ENCODE measurements around the gene KLF18.

Gene KLF18

DNA sequence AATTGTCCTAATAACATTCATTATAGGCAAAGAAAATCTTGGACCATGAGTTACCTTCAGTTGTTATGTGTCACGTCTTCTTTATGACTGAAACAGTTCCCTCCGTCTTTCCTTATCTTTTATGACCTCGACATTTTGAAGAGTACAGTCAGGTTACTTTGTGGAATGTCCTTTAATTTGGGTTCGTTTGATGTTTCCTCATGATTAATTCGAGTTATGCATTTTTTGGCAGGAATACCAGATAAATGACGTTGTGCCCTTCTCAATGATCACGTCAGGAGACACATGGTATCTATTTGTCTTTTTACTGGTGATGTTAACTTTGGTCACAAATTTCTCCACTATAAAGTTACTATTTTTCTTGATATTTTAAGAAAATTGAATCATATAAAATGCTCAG is 40.1 kb downstream of the KLF18 start:
- TF ChIP-seq, protein P1, sequence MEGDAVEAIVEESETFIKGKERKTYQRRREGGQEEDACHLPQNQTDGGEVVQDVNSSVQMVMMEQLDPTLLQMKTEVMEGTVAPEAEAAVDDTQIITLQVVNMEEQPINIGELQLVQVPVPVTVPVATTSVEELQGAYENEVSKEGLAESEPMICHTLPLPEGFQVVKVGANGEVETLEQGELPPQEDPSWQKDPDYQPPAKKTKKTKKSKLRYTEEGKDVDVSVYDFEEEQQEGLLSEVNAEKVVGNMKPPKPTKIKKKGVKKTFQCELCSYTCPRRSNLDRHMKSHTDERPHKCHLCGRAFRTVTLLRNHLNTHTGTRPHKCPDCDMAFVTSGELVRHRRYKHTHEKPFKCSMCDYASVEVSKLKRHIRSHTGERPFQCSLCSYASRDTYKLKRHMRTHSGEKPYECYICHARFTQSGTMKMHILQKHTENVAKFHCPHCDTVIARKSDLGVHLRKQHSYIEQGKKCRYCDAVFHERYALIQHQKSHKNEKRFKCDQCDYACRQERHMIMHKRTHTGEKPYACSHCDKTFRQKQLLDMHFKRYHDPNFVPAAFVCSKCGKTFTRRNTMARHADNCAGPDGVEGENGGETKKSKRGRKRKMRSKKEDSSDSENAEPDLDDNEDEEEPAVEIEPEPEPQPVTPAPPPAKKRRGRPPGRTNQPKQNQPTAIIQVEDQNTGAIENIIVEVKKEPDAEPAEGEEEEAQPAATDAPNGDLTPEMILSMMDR (conservative IDR thresholded peaks at IDR 0.05; ENCODE audit: low read depth, low read length), result no peak
- DNase-seq (ENCODE audit: low read depth), result no peak
- H3K4me3 ChIP-seq (ENCODE audit: low read depth, low read length), result no peak overlapping the region

DNA sequence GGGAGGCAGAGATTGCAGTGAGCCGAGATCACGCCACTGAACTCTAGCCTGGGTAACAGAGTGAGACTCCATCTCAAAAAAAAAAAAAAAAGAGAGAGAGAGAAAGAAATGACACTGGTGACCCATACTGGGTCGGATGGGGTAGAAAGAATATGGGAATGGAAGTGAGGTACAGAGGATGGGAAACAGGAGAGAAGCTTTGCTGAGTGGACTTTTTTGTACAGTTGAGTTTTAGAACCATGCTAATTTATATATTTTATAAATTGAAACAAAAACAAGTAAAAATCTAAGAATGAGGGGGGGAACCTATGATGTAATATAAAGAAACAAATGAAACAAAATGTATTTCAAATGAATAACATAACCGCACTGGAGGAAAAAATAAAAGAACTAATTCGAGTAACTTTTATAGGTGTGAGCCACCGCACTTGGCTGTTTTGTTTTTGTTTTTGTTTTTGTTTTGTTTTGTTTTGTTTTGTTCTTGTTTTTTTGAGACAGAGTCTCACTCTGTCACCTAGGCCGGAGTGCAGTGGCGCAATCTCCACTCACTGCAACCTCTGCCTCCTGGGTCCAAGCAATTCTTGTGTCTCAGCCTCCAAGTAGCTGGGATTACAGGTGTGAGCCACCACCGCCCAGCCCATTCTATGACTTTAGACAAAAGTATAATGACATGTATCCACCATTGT is 41.1 kb downstream of the KLF18 start:
- TF ChIP-seq, protein P1 (conservative IDR thresholded peaks at IDR 0.05; ENCODE audit: low read depth, low read length), result no peak
- no peak overlapping the region for H3K4me3 ChIP-seq (ENCODE audit: low read depth, low read length)
- no peak for DNase-seq (ENCODE audit: low read depth)

DNA sequence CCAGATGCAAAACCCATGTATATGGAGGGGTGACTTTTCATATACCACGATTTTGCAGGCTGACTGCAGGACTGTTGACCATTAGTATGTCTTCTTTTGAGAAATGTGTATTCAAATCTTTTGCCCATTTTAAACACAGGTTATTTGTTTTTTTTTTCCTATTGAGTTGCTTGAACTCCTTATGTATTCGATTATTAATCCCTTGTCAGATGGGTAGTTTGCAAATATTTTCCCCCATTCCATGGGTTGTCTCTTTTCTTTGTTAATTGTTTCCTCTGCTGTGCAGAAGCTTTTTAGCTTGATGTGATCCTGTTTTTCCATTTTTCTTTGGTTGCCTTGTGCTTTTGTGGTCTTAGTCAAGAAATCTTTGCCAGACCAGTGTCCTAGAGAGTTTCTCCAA is 47.4 kb downstream of the KLF18 start:
- H3K4me3 ChIP-seq (ENCODE audit: low read depth, low read length), result no peak overlapping the region
- TF ChIP-seq, protein P1 (conservative IDR thresholded peaks at IDR 0.05; ENCODE audit: low read depth, low read length), result no peak
- no peak for DNase-seq (ENCODE audit: low read depth)

DNA sequence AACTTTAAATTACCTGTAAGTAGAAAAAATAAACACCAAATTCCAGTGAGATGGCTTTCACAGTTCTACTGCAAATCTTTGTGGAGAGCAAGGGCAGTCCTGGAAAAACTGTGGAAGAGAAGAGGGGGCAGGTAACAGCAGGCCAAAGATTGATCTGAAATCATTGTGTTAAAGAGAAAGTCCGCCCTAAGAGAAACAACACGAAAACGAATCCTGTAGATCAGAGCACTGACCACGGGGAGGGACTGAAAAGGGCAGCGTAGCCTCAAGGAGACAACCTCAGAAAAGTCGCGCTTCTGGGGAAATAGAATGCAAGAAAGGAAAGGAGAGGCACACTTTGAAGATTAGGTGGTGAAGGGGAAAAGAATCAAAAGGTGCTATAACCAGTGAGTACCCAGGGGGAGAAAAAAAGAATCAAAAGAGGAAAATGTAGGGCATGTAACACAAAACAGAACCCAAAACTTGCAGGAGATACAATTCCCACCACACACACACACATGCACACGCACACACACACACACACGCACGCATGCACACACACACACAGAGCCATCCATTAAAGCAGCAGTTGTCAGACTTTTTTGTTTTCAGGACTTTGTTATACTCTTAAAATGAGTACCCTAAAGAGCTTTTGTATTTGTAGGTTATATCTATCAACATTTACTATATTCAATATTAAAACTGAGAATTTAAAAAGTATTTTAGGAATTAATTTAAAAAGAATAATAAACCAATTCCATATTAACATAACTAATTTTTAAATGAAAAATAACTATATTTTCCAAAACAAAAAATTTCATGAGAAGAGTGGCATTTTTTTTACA is 50.8 kb downstream of the KLF18 start:
- no peak overlapping the region for H3K4me3 ChIP-seq (ENCODE audit: low read depth, low read length)
- TF ChIP-seq, protein P1 (conservative IDR thresholded peaks at IDR 0.05; ENCODE audit: low read depth, low read length), result no peak
- DNase-seq (ENCODE audit: low read depth), result no peak

DNA sequence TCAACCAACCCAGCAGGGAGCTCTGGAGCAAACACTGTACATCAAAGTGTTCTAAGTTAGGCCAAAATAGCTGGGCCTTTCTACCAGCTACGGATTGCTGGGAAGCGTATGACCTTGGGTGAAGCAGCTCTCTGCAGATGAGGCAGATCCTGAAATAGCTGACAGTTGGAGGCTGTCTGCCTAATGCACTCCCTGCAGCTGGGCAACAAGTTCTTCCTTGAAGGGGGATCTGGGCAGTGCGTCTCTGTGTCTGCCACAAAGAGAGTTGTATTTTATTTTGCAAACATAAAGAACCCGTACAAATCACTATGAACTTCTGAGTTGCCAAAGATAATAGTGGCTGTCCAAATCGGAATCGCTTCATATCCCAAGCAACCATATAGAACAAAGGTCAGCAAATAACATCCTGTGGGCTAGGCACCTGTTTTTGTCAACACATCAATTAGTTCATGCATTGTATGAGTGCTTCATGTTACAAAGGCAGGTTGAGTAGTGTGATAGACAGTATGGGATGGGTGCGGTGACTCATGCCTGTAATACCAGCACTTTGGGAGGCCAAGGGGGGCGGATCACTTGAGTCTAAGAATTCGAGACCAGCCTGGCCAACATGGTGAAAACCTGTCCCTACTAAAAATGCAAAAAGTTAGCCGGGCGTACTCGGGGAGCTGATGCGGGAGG is 51.9 kb downstream of the KLF18 start:
- DNase-seq (ENCODE audit: low read depth), result peak; percentile 58
- no peak overlapping the region for H3K4me3 ChIP-seq (ENCODE audit: low read depth, low read length)
- TF ChIP-seq, protein P1 (conservative IDR thresholded peaks at IDR 0.05; ENCODE audit: low read depth, low read length), result no peak
